Measurements from ENCODE around the gene DNM2. TPM values are rescaled to one million over a fixed set of nuclear protein-coding genes. Genes with fewer than 3 reads are reported as not detected.
A peak's percentile ranks its signal among the peaks of the same experiment; 100 is the strongest.
"Not testable (repeated sequence)": the region's sequence is repeated elsewhere in the genome, so short reads cannot be mapped to it uniquely, and the experiment has no call there.

DNM2 gene
- total RNA-seq (ENCODE audit: unreplicated experiment), result 227 TPM
- long read RNA-seq, full-length matches to known transcripts, result 2 of 16 reads
- long read RNA-seq, partial matches to known transcripts, result 8 of 16 reads
- long read RNA-seq, other reads (novel, unspliced or antisense), result 6 of 16 reads

- peak within 1 kb of the TSS; percentile 99 for H3K4me3 Mint-ChIP-seq (ENCODE audit: unreplicated experiment)
- no peaks in the 10 kb centered on the region for H3K36me3 Mint-ChIP-seq (ENCODE audit: unreplicated experiment)
- peak; percentile 82 for TF ChIP-seq CTCF (IDR thresholded peaks at IDR 0.05; ENCODE audit: partially characterized antibody, unreplicated experiment)
- H3K4me1 Mint-ChIP-seq (ENCODE audit: low read depth, unreplicated experiment), result peaks cover 7% of the 10 kb centered on the region
- peak within 1 kb of the TSS; percentile 99 for H3K27ac Mint-ChIP-seq (ENCODE audit: unreplicated experiment)
- peaks cover 10% of the 10 kb centered on the region for H3K27me3 Mint-ChIP-seq (ENCODE audit: unreplicated experiment)
- DNase-seq, result peak; percentile 97
- H3K9me3 Mint-ChIP-seq (ENCODE audit: unreplicated experiment), result peaks cover 16% of the 10 kb centered on the region
These were observed at the start of gene DNM2 for GRCh38 chr19:10717356-10718204. DNM2 (plus strand) TSS chr19:10718079; CDS start chr19:10718243, 164 bp downstream.

GRCh38 chr19:10669246-10669645 is 48.6 kb upstream of the DNM2 start:
- H3K4me1 Mint-ChIP-seq (ENCODE audit: low read depth, unreplicated experiment), result peaks cover 7% of the 10 kb centered on the region
- H3K27ac Mint-ChIP-seq (ENCODE audit: unreplicated experiment), result no peak overlapping the region
- H3K9me3 Mint-ChIP-seq (ENCODE audit: unreplicated experiment), result no peaks in the 10 kb centered on the region
- peaks cover 2% of the 10 kb centered on the region for H3K27me3 Mint-ChIP-seq (ENCODE audit: unreplicated experiment)
- TF ChIP-seq CTCF (IDR thresholded peaks at IDR 0.05; ENCODE audit: partially characterized antibody, unreplicated experiment), result no peak
- DNase-seq, result no peak
- no peaks in the 10 kb centered on the region for H3K36me3 Mint-ChIP-seq (ENCODE audit: unreplicated experiment)
- H3K4me3 Mint-ChIP-seq (ENCODE audit: unreplicated experiment), result peak overlapping the region; percentile 14

- no peak overlapping the region for H3K4me3 Mint-ChIP-seq (ENCODE audit: unreplicated experiment)
- H3K27me3 Mint-ChIP-seq (ENCODE audit: unreplicated experiment), result peaks cover 2% of the 10 kb centered on the region
- H3K27ac Mint-ChIP-seq (ENCODE audit: unreplicated experiment), result peak overlapping the region; percentile 59
- H3K9me3 Mint-ChIP-seq (ENCODE audit: unreplicated experiment), result no peaks in the 10 kb centered on the region
- peaks cover 7% of the 10 kb centered on the region for H3K4me1 Mint-ChIP-seq (ENCODE audit: low read depth, unreplicated experiment)
- DNase-seq, result no peak
- no peak for TF ChIP-seq CTCF (IDR thresholded peaks at IDR 0.05; ENCODE audit: partially characterized antibody, unreplicated experiment)
- H3K36me3 Mint-ChIP-seq (ENCODE audit: unreplicated experiment), result no peaks in the 10 kb centered on the region
These were observed 47.7 kb upstream of the DNM2 start for GRCh38 chr19:10670182-10670581.

GRCh38 chr19:10670876-10671804 is 46.7 kb upstream of the DNM2 start:
- no peak for DNase-seq
- peaks cover 2% of the 10 kb centered on the region for H3K27me3 Mint-ChIP-seq (ENCODE audit: unreplicated experiment)
- no peak overlapping the region for H3K4me3 Mint-ChIP-seq (ENCODE audit: unreplicated experiment)
- TF ChIP-seq CTCF (IDR thresholded peaks at IDR 0.05; ENCODE audit: partially characterized antibody, unreplicated experiment), result no peak
- peaks cover 7% of the 10 kb centered on the region for H3K4me1 Mint-ChIP-seq (ENCODE audit: low read depth, unreplicated experiment)
- H3K27ac Mint-ChIP-seq (ENCODE audit: unreplicated experiment), result peak overlapping the region; percentile 31
- H3K9me3 Mint-ChIP-seq (ENCODE audit: unreplicated experiment), result no peaks in the 10 kb centered on the region
- H3K36me3 Mint-ChIP-seq (ENCODE audit: unreplicated experiment), result no peaks in the 10 kb centered on the region

- not testable (repeated sequence) for H3K9me3 Mint-ChIP-seq (ENCODE audit: unreplicated experiment); H3K27ac Mint-ChIP-seq (ENCODE audit: unreplicated experiment); H3K27me3 Mint-ChIP-seq (ENCODE audit: unreplicated experiment); DNase-seq; H3K36me3 Mint-ChIP-seq (ENCODE audit: unreplicated experiment); H3K4me1 Mint-ChIP-seq (ENCODE audit: low read depth, unreplicated experiment); H3K4me3 Mint-ChIP-seq (ENCODE audit: unreplicated experiment)
These were observed 46.0 kb upstream of the DNM2 start for GRCh38 chr19:10671922-10672321.

- H3K4me1 Mint-ChIP-seq (ENCODE audit: low read depth, unreplicated experiment); DNase-seq; H3K36me3 Mint-ChIP-seq (ENCODE audit: unreplicated experiment); H3K27ac Mint-ChIP-seq (ENCODE audit: unreplicated experiment); H3K9me3 Mint-ChIP-seq (ENCODE audit: unreplicated experiment); H3K4me3 Mint-ChIP-seq (ENCODE audit: unreplicated experiment); H3K27me3 Mint-ChIP-seq (ENCODE audit: unreplicated experiment): not testable (repeated sequence)
These were observed 42.7 kb upstream of the DNM2 start for GRCh38 chr19:10675214-10675613.
